Cerebellar cortex (tissue), 1 donor: Measurements from ENCODE around the gene DONSON.

Experiments used
- DNase-seq: peaks from one replicate; pipeline ENCODE4 v3.0.0-alpha.2; 2015; ENCODE audit warnings: low spot score

The DONSON gene

DNA sequence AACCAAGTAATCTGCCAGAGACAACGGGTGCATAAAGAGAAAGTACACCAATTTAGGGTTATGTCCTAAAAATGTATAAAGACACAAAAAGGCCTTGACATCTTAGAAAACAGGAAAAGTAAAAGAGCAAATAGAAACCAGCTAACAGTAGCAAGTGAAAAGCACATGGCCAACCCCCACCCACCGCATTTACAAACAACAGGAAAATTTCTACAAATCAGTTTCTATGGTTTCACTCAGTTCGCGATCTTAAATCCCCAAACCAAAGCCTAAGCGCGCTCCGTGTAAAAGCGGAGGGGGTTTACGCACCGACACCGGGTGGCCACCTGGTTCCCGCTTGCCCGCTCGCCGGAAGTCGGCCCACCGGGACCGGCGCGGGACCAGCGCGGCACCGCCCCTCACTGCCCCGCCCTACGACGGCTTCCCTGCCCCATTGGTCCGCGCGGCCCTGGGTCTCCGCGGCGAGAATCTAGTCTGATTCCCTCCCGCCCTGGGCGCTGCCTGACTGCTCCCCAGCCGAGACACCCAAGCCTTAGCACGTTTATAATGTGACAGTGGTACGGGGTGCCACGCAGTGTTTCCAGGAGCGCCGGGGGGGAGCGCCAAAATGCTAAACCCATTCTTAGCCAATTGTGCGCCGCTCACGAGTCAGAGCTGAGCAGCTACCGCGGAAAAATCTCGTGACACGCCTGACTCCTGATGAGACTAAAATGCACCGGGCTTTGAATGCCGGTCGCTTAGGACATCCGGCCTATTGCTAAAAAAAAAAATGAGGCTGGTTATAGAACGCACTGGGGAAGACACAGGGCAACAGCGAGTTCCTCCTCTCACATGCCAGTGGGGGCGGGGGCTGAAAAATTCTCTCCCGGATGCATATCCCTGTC lies 46.5 kb downstream of the DONSON start, which contains the start of gene GART:
TSS of gene GART (minus strand) at position 362 of the 884 bp plus-strand sequence. CDS start 2,802 bp downstream, outside the sequence.
- peak; percentile 84 for DNase-seq

DNA sequence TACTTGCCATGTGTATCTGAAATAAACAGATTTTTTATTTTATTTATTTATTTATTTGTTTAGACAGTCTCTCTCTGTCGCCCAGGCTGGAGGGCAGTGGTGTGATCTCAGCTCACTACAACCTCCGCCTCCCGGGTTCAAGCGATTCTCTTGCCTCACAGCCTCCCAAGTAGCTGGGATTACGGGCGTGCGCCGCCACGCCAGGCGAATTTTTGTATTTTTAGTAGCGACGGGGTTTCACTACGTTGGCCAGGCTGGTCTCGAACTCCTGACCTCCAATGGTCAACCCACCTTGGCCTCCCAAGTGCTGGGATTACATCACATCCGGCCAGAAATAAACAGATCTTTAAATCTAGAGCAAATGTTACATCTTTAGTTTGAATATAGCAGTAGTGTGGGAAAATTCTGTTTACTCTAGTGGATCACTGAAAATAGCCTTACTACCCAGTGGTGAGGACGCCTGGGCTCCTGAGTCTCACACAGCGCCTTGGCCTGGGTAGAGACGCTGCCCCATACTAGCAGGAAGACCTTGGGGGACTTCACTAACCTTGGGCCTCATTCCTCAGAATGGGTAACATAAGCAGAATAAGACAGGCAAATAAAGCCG lies 47.3 kb downstream of the DONSON start:
- no peak for DNase-seq

DNA sequence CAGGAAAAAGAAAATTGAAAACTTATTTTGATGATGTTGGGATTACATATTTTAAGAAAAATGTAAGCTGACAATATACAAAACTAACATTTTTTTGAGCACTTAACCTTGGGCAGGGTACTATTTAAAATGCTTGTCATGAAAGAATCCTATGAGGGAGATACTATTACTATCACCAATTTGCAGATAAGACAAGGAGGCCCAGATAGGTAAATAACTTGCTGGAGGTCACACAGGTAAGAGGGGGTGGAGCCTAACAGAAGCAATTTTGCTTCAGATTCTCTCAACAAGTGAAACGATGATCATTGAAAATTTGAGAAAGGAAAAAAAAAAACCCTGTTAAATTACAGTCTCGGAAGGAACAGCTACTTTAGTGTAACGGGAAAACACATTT lies 47.8 kb downstream of the DONSON start:
- DNase-seq: no peak

DNA sequence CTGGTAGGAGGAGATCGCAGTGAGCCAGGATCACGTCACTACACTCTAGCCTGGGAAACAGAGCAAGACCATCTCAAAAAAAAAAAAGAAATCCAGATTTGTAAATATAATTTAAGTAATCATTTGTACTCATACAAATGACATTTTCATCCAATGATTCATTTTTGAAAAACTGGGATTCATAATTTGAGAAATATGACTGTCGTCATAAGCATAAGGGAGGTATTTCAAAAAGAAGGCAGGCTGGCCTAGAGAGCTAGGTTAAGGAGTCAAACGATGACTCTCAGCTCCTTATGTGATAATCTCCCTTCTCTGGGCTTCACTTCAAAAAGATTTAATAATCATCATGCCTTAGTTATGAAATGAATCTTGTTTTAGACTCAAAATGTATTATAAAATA lies 48.9 kb downstream of the DONSON start:
- no peak for DNase-seq

DNA sequence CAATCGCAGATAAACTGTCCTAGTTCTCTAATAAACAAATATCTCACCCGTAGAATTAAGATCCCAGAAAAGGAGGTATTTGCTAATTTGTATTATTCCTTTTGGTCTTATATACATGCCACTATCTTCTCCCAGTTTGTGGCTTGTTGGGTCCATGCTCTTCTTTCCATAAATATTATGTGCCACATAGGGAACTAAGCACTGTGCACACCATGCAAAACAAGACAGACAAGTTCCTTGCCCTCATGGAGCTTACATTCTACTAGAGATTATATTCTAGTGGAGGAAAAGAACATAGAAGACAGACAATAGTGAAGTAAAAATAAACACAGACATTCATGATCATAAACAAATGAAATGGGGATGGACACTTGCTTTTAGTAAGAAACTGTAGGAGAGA lies 51.3 kb downstream of the DONSON start:
- DNase-seq: no peak

DNA sequence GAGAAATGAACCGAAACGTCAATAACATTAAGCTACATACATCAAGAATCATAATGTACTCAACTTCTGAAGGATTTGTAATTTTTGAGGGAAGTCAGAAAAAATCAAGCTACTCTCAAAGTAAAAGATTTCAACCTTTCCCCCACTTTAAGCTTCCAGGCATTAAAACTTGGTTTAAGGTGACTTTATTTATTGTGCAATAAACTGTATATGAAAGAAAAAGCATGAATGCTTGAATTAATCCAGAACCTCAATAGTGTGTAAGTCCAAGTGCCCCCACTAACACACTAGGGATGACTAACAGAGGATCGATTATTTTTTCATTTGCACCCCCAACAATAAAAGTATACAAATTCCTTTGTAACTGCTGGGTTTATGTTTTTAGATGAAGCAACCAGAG lies 57.5 kb downstream of the DONSON start:
- DNase-seq: no peak
